Measurements from ENCODE around the gene CPSF4L. TPM values are rescaled to one million over a fixed set of nuclear protein-coding genes. Genes with fewer than 3 reads are reported as not detected.

The CPSF4L gene
- total and polyA plus RNA-seq, 11 donors: not detected

GRCh38 chr17:73269329-73269615 lies 7.6 kb upstream of the CPSF4L start:
- Histone ChIP-seq H3K27me3 (no peaks in the 10 kb centered on the region), H3K4me1 (no peaks in the 10 kb centered on the region), H3K4me3 (no peak overlapping the region), H3K27ac (no peak overlapping the region), H3K36me3 (no peaks in the 10 kb centered on the region), H3K9me3 (peaks cover 0 to 4% (median 0%) of the 10 kb centered on the region in 12 donors)
- ATAC-seq (no peak), DNase-seq (no peak)
- intact Hi-C loops (cut with DNase I): no loop called here
- TF ChIP-seq CTCF (IDR thresholded peaks at IDR 0.05) (no peak), POLR2A (IDR thresholded peaks at IDR 0.05) (no peak)

GRCh38 chr17:73268582-73269328 lies 7.1 kb upstream of the CPSF4L start:
- no peaks in the 10 kb centered on the region for H3K27me3 ChIP-seq
- no peak overlapping the region for H3K27ac ChIP-seq
- H3K36me3 ChIP-seq: no peaks in the 10 kb centered on the region
- H3K4me1 ChIP-seq: no peaks in the 10 kb centered on the region
- TF ChIP-seq CTCF (IDR thresholded peaks at IDR 0.05) (no peak), POLR2A (IDR thresholded peaks at IDR 0.05) (no peak)
- 90 to 96% (median 93%) methylated on average over 9 of the region's 9 CpGs for WGBS, 4 donors
- intact Hi-C loops (cut with DNase I): no loop called here
- ATAC-seq (peak in 1 of 4 donors; percentile 24), DNase-seq (no peak)
- no peak overlapping the region for H3K4me3 ChIP-seq
- peaks cover 0 to 4% (median 0%) of the 10 kb centered on the region in 12 donors for H3K9me3 ChIP-seq

GRCh38 chr17:73267648-73268537 lies 6.2 kb upstream of the CPSF4L start:
- intact Hi-C loops (cut with DNase I): no loop called here
- no peak overlapping the region for H3K27ac ChIP-seq

More at GRCh38 chr17:73267648-73268537, 6.2 kb upstream of the CPSF4L start:
- DNase-seq (no peak), ATAC-seq (no peak)
- 81 to 86% (median 83%) methylated on average over 9 to 11 of the region's 11 CpGs for WGBS, 4 donors
- Histone ChIP-seq H3K9me3 (peaks cover 0 to 4% (median 0%) of the 10 kb centered on the region in 12 donors), H3K4me1 (peaks cover 0 to 4% (median 0%) of the 10 kb centered on the region in 12 donors), H3K36me3 (no peaks in the 10 kb centered on the region), H3K4me3 (no peak overlapping the region), H3K27me3 (no peaks in the 10 kb centered on the region)
- TF ChIP-seq POLR2A (IDR thresholded peaks at IDR 0.05): no peak
- TF ChIP-seq CTCF (IDR thresholded peaks at IDR 0.05): no peak

Measured in heart left ventricle (tissue), 16 donors.